Measurements from ENCODE around the gene SPATC1L.

DNA sequence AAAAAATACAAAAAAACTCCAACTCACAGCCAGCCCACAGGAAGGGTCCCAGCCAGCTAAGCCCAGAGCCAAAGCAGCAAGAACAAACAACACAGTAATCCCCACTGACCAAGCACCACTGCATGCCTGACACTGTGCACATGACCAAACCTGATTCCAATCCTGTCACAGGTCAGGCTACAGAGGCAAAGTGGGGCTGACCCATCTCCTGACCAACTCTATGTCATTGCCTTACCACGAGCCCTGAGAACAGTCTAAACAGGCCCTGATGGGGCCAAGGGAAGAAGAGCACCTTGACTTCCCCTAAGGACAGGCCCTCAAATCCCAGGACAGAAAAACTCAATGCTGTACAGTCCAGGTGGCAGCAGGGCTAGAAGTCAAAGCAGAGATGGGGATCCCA lies 41.9 kb upstream of the SPATC1L start:
- TF ChIP-seq RAD21 (conservative IDR thresholded peaks at IDR 0.05) (no peak), POLR2AphosphoS5 (IDR thresholded peaks at IDR 0.05) (no peak), TAF1 (IDR thresholded peaks at IDR 0.05; ENCODE audit: low read depth) (no peak)
- TF ChIP-seq, protein P1, sequence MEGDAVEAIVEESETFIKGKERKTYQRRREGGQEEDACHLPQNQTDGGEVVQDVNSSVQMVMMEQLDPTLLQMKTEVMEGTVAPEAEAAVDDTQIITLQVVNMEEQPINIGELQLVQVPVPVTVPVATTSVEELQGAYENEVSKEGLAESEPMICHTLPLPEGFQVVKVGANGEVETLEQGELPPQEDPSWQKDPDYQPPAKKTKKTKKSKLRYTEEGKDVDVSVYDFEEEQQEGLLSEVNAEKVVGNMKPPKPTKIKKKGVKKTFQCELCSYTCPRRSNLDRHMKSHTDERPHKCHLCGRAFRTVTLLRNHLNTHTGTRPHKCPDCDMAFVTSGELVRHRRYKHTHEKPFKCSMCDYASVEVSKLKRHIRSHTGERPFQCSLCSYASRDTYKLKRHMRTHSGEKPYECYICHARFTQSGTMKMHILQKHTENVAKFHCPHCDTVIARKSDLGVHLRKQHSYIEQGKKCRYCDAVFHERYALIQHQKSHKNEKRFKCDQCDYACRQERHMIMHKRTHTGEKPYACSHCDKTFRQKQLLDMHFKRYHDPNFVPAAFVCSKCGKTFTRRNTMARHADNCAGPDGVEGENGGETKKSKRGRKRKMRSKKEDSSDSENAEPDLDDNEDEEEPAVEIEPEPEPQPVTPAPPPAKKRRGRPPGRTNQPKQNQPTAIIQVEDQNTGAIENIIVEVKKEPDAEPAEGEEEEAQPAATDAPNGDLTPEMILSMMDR (IDR thresholded peaks at IDR 0.05; ENCODE audit: poor library complexity, severe bottlenecking) = no peak
